Neural progenitor cell (in vitro differentiated cells): Measurements from ENCODE around the gene CNTNAP2.

ENCODE experiments used
- CTCF ChIP-seq: fragments of 200-600 bp; sonication (generic); IDR thresholded peaks from 2 replicates; pipeline ENCODE4 v1.5.1; 2017; ENCODE audit warnings: antibody characterized with exemption, mild to moderate bottlenecking
- EZH2phosphoT487 ChIP-seq: fragments of 200-600 bp; sonication (generic); IDR thresholded peaks from 2 replicates; pipeline ENCODE4 v1.6.1; 2017; ENCODE audit warnings: antibody characterized with exemption

DNA sequence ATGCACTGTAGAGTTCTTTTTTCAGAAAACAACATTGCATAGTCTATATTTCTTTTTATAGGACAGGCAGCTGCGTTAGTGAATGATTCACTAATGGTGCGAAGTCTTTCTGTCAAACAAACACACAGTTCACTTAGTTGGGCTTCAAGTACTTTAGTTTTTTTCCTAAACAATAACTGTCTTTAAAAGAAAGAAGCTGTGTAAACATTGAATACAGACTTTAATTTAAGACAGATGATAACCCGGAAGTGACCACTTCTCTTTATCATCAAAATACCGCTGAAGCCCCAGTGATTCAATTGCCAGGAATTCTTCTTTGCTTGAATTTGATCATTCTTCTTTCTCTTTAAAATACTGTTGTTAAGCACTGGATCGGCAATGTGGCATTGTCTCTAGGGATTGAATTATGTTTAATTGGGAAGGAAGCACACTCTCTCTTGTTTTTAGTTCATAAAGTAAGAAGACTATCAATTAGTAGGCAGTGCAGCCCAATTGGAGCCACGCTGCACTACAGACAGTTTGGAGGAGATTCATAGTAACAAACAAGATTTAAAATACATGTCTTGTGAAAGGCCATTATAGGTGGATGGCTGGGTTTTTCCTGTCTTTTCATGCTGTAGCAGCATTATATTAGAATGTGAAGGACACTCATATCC lies 30.4 kb downstream of the CNTNAP2 start:
- TF ChIP-seq EZH2phosphoT487: no peak
- no peak for TF ChIP-seq CTCF
